Subcutaneous adipose tissue (tissue), 4 donors: Measurements from ENCODE around the gene SLC17A6. TPM values are rescaled to one million over a fixed set of nuclear protein-coding genes. Genes with fewer than 3 reads are reported as not detected.

ENCODE experiments used
- CTCF ChIP-seq: fragments of 450-650 bp; IDR thresholded peaks from one replicate; pipeline ENCODE4 v1.5.1; 2016; ENCODE audit warnings: low read depth, mild to moderate bottlenecking, control low read depth, antibody characterized with exemption, moderate library complexity
- total RNA-seq, 4 donors: library from RNA; depleted of rRNA; stranded (reverse); fragments of >200 nt; gene quantifications; one replicate each; pipeline ENCODE4 v1.1.0, GENCODE V29; 2016

SLC17A6 gene
- total RNA-seq, 4 donors from 2014 or later: not detected

- TF ChIP-seq CTCF: no peak
Observed at GRCh38 chr11:22340235-22340634, 2.1 kb downstream of the SLC17A6 start.

GRCh38 chr11:22340701-22341587 lies 2.8 kb downstream of the SLC17A6 start:
- TF ChIP-seq CTCF: no peak

- TF ChIP-seq CTCF: no peak
Observed at GRCh38 chr11:22341588-22341931, 3.4 kb downstream of the SLC17A6 start.

GRCh38 chr11:22342211-22343031 lies 4.2 kb downstream of the SLC17A6 start:
- no peak for TF ChIP-seq CTCF

- no peak for TF ChIP-seq CTCF
Observed at GRCh38 chr11:22343032-22343324, 4.8 kb downstream of the SLC17A6 start.

GRCh38 chr11:22343371-22344032 lies 5.3 kb downstream of the SLC17A6 start:
- TF ChIP-seq CTCF: no peak

GRCh38 chr11:22344081-22344480 lies 5.9 kb downstream of the SLC17A6 start:
- no peak for TF ChIP-seq CTCF
